ENCODE results near the gene PDGFB.

DNA sequence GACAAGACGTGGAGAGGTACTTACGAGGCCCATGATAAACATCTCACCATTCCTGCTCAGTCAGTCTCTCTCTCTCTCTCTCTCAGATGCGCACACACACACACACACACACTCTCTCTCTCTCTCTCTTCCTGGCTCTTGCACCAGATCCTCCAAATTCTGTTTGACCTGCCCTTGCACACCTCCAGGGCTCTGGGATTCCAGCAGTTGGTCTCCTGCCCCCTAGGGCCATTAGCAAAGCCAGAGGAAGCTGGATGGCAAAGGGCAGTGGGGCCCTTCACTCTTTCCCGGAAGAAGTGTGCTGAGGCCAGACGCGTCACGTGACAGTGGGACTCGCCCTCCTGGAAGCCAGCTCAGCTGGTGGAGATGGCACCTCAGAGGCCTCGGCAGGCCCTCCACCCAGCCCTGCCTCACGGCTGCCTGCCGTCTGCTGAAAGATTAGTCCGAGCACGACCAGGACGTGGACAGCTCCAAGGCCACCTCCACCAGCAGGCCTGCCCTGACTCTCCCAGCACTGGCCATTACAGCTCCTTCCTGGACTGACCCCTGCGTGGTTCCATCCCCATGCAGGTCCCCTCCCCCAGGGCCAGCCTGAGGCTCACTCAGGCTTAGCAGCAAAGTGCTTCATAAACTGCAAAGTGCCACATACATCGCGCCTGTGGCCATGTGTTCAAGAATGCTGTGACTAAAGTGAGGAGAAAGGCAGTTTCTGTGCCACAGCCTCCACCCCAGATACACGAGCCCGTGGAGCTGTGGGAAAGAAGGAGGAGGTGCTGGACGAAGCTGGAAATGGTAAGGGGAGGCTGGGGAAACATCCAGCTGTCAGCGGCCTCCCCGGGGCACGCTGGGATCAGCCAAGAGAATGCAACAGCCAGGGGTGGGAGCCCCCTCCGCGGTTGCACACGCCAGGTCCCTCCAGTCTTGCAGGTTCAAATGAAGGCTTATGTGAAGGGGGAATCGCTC lies 3.7 kb downstream of the PDGFB start:
- TF ChIP-seq ZNF274 (IDR thresholded peaks at IDR 0.05; ENCODE audit: low read depth, low read length) = no peak
- TF ChIP-seq YY1 (IDR thresholded peaks at IDR 0.05; ENCODE audit: insufficient read depth, insufficient read length) = no peak

All from NT2/D1 (cell line).